Inflammatory macrophage (primary cell): ENCODE measurements around the gene CSPG4.
A peak's percentile ranks its signal among the peaks of the same experiment; 100 is the strongest.

Experiments used
- DNase-seq, 2 donors: peaks; one replicate each; pipeline ENCODE4 v3.0.0-alpha.2; 2020 to 2022

The CSPG4 gene

DNA sequence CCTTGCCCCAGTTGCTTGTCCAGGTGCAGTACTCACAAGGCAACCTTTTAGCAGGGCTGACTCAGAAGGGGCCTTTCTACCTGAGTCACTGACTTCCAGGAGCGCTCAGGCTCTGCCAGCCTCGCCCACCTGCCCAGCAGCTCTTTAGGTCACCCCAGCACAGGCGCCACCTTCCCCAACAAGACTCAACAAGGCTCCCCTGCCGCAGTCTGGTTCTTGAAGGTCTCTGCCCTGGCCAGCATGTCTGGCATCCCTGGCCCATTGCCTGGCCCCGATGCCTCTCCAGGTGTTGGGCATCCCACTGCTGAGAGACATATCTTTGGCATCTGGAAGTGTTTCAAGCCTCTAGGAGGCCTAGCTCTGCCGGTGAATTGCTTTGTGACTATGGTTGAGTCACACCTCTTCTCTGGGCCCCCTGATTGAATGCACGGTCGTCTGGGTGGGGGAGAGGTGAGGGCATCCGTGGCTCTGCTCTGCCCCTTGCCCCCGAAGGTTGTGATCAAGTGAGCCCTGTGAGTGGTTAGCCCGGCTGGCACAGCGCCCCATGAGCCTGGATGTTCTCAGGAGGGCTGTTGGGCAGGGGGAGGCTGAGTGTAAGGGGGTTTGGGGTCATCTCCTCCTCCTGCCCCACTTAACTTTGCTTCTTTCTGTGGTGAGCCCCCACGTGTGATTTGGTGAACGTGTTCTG, 43.3 kb downstream of the CSPG4 start:
- DNase-seq = no peak

DNA sequence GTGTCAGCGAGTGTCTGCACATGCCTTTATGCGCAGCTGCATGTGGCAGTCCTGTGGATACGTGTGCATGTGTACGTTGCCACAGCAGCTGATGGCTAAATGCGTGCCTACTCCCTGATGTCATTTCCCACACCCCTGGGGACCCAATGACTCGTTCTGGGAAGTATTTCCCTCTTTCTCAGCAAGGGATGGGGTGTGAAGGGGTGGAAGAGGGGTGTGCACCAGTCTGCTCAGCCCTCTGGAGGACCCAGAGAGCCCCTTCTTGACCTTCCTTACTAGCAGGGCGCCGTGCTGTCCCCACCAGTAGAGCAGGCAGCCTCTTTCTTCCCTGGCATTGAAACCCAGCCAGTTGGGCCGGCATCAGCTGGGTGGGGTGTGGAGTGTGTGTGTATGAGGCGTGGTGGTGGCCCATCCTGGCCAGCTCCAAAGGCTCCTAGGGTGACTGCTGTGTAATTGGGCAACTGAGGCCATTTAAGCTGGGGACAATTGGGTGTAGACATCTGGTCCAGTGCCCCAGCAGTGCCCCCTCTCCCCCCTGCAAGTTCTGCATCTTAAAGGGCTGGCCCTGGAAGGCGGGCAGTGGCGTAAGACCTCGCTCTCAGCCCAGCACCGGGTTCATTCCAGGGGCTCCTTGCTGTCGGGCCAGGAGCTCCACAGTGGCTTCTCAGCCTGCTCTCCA, 45.7 kb downstream of the CSPG4 start:
- DNase-seq = peak; percentile 55 to 68

DNA sequence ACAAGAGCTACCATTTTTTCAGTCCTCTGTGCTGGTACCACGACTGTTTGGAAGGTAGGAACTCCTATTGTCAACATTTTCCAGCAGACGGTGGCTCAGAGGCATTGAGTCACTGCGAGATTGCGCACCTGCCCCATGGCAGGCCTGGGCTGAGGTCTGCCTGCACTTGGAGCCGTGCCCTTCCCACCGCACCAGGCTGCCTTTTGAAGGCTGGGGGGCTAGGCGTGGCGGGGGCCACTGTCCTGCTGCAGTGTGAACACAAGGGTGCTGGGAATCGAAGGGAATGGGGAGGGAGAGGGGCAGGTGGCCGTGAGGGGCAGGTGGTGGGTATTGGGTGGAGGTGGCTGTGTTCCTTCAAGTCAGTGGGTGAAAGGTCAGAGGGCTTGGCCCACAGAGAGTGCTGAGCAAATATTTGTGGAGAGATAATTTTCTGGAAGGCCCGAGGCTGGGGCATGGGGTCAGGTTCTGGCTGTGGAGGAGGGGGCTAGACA, 48.7 kb downstream of the CSPG4 start:
- DNase-seq = no peak

DNA sequence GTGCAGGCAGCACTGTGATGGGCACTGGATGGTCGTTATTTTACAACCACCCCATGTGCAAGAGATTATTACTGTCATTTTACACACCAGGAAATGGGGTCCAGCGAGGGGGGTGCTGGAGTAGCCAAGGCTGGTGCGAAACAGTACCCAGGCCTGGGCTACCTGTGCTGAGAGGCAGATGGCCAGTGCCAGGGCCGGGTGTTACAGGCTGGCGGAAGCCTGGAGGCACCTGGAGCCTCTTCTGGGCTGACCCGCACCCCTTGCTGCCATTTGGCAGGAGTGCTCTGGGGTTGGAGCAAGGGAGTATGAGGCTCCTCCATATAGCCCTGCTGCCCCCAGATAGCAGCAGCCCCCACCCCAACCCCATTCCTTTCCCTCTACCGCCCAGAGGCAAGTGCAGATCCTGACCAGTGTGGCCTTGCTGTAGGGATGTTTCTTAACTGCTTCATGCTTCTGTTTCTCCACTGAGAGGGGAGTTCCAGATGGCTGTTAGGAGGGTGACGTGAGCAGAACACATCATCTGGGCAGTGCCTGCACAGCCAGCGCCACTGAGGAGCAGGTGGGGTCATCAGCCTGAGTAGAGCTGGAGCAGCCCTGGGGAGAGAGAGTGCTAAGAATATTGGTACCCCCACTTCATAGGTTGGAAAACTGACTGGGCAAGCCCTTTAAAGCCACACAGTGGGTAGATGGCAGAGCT, 49.7 kb downstream of the CSPG4 start:
- DNase-seq = no peak

DNA sequence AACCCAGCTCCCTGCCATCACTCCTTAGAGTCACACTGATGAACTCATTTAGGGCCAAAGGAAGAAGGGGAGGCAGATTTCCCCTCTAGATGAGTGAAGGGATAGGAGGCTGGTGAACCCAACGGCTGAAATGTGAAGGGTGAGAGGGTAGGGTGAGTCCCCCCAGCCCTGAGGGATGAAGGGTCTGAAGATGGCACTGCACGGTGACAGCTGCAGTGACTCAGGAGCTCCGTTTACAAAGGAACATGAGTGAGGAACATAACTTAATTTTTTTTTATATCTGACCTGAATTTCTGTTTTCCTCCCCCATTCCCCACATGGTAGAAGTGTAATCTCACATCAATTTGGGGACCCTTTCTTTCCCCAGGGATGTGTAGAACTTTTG, 50.9 kb downstream of the CSPG4 start:
- no peak for DNase-seq

DNA sequence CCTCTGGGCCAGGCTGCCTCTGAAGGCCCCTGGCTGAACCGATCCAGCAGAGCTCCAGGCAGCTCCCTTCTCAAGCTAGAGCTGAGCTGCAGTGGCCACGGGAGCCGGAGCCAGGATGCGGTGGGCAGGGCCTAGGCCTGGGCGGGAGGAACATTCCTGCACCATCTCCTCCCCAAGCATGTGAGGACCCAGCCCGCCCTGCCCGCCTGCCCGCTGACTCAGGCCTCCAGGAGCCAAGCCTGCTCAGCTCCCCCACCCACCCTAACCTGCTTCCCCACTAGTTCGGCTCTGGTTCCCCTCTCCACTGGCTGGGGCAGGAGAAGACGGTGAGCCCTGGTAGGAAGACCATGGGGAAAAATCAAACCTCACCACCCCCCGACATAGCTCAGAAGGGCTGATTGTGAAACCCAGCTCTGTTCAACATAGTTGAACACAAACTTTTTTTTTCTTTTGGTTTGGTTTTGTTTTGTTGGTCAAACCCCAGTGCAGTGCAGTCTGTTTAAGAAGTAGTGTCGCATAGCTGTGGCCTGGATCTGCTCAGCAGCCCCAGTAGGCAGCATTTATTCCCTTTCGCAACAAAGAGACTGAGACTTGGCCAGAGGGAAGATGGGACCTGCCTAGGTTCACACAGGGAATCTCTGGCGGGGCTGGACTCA, 51.4 kb downstream of the CSPG4 start:
- peak in 1 of 2 donors; percentile 8 for DNase-seq

DNA sequence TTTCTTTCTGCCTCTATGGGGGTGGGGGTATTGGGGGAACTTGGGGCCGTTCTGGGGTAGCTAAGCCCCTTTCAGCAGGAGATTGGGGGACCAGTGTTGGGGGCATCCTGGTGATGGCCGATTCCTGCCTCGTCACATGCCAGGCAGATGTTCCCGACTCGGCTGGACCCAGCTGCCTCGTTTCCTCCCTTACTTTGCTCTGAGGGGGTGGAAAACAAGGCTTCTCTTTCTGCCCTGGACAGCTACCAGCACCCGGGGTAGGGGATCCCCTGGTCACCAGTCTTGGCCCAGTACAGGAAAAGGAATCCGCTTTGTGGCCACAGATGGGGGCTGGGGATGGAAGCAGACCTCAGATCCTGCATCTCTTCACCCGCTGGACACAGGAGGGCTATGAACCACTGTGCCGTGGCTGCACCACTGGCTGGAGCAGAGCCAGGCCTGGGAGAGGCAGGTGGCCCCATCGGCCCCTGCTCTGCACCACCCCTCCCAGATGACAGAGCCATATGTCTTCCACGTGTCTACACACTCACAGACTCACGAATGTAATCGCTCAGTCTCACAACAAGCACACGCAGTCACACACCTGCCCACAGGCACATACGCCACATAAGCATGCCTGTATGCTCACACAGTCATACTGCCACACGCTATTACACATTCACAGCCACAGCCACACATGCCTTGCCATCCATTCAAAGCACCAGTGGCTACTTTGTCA, 52.6 kb downstream of the CSPG4 start:
- no peak for DNase-seq

DNA sequence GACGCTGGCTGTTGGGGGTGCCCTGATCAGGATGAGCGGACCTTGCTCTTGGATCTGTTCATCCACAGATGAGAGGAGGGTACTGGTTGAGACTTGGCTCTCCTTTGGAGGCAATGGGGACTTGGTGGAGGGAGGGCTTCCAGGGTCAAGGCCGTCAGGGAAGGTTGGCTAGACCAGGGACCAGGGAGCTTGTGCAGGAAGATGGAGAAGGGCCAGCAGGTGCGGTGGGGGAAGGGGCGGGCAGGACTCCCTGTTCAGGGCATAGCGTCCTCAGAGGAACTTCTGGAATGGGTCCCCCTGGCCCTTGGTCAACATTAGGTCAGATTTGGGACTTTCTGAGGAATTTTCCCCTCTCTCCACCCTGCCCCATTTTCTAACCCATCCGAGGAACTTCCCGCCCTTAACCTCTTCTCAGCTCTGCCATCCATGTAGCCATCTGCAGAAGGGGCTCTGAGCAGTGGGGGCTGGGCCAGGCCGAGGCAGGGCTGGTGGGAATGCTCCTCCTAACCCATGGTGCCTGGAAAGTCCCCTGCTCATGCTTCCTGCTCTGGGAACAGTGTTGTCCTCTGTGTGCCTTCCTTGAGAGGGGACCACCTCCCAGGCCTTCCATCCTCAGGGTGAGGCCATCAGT, 53.4 kb downstream of the CSPG4 start:
- no peak for DNase-seq

DNA sequence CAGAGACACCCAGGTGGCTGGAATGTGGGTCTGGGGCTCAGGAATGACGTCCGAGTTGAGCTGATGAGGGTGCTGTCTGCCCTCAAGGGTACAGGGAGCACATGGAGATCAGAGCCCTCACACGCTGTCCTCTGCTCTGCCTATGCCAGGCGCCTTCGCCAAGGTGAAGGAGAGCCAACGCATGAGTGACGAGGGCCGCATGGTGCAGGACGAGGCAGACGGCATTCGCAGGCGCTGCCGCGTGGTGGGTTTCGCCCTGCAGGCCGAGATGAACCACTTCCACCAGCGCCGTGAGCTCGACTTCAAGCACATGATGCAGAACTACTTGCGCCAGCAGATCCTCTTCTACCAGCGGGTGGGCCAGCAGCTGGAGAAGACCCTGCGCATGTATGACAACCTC, 55.8 kb downstream of the CSPG4 start:
- DNase-seq = no peak

DNA sequence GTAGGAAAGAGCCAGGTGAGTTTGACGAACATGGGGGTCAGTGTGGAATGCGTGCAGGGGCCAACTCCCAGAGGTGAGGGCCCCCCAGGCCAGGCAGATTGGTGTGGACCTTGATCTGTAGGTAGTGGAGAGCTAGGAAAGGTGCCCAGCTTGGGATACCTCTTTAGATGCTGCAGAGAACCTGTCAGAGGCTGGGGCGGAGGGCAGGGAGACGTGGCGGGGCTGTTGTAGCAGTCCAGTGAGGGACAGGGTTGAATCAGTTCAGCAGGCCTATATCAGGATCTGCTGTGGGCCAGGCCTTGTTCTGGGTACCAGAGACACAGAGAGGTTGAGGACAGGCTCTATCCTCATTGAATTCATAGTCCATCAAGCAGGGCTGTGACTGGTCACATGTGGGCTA, 56.3 kb downstream of the CSPG4 start:
- no peak for DNase-seq

DNA sequence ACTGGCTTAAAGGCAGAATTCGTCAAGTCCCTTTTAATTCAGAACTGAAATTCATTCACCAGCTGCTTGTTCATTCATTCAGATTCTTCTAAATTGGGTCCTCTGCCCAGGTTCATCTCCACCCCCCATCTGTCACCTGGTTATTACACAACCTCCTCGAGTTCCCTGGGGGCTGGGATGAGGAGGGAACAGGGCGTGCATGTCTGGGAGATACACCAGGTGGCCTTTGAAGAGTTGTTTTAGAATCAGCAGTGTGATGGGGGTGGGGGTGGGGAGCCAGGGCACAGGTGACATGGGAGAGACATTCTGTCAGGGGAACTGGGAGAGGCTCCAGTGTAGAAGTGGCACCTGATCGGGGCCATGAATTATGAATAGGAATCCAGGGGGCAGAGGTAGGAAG, 56.7 kb downstream of the CSPG4 start:
- DNase-seq = no peak

DNA sequence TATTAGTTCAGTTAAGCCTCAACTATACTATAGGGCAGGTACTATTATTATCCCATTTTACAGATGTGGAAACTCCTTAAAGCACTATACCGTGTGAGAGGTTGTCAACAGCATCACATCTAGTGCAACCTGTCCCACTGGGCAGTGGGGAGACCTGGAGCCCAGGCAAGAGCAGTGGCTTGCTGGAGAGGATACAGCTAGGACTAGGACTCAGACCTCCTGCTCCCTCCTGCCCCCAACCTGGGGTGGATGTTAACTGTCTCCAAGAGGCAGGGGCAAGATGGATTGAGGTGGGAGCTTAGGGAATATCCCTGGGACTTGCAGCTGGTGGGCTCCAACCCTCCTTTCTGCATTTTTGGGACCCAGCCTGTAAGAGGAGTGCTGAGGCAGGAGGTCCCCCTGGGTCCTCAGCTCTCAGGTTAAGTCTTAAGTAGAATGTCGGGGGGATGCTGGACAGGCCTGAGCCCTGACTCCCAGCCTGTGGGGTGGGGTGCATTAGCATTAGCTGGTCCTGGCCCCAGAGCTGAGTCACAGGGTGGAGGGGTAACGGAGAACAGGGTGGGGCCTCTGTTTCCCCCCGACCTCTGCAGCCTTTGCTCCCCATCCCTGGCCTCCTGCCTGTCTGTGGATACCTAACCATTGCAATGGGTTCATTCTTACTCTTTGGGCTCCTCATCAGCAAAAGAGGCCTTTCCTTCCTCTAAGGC, 58.3 kb downstream of the CSPG4 start:
- DNase-seq = no peak

DNA sequence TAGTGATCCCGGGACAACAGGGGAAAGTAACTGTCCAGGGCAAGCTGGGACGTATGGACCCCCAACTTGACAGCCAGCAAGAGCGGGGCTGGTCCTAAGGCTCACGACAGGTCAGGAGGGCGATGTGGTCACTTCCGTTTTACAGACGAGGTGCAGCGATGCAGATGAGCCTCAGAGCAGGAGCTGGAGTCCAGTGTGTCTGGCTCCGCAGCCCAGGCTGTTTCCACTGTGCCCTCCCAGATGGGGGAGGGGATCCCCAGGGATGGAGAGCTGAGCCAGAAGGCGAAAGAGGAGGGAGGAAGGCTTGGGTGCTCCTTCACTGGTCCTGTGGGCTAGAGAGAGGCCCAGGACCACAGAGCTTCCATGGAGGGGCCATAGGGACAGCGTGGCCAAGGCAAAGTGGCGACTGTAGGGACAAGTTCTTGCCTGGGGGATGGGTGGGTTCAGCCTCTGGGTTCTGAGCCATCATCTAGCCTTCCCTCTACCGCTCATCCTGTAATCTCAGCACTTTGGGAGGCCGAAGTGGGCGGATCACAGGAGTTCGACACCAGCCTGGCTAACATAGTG, 59.2 kb downstream of the CSPG4 start:
- DNase-seq = no peak

DNA sequence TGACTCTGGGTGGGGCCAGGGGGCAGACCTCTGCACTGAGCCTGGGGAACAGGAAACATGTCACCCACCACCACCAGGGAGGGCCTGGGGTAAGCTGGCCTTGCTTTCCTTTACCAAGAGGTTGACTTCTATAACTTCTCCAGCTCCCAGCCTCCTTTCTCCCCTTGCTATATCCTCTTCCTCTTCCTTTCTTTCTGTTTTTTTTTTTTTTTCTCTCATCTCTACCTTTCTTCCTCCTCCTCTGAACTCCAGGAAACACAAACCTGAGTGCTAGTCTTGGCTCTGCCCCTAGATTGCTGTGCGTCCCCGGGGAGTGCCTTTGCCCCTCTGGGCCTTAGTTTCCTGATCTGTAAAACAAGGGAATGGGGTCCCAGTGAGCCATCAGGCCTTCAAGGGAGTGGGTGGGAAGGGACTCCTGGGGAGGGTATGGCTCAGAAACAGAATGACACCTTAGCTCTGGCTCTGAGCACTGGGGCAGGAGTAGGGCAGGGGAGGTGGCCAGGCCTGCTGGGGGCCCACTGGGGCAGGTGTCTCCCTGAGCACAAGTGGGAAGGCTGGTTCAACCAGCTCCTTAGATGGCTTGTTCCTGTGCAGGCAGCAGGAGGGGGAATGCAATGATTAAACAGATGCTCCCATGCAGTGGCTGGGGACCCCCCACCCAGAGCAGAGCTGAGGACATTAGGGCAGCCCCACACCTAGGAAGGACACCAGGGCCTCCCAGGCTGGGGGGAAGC, 60.7 kb downstream of the CSPG4 start:
- DNase-seq = no peak

DNA sequence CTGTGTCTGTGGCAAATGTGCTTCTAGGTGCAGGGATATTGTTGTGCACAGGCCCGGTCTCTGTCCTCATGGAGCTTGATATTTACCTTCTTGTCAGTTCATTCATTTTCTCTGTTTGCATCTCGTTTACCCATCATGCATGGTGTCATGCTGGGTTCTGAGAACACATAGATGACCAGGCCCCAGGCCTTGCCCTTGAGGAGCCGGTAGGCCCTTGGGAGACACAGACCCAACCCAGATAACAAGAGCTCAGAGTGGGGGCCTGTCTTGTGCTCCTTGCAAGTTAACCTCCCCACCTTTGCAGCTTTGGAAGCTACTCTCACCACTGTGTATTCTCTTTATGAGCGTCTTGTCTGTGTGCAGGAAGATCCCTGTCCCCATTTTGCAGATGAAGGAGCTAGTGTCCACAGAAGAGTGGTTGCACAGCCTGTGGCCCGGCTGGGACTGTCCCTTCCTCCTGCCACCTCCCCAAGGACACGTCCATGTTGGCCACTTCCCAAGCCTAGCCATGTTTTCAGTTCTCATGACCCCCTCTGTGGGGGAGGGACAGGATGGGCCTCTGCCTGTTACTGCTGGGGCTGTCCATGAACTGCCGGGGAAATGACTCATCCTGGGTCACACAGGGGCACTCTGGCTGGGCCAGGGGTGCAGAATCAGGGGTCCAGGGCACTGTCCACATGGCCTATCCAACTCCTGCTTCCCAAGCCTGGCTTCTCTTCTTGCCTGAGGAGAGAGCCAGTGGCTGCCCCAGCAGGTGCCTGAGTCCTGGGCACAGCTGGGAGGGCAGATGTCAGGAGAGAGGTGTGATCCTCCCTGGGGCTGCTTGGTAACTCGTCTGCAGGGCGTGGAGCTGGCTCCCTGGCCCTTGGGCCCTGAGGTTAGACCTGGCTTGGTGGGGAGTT, 61.5 kb downstream of the CSPG4 start:
- DNase-seq = peak; percentile 42 to 56

DNA sequence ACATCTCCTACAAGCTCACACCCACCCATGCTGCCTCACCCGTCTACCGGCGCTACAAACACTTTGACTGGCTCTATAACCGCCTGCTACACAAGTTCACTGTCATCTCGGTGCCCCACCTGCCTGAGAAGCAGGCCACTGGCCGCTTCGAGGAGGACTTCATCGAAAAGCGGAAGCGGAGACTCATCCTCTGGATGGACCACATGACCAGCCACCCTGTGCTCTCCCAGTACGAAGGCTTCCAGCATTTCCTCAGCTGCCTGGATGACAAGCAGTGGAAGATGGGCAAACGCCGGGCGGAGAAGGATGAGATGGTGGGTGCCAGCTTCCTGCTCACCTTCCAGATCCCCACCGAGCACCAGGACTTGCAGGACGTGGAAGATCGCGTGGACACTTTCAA, 62.8 kb downstream of the CSPG4 start:
- no peak for DNase-seq

DNA sequence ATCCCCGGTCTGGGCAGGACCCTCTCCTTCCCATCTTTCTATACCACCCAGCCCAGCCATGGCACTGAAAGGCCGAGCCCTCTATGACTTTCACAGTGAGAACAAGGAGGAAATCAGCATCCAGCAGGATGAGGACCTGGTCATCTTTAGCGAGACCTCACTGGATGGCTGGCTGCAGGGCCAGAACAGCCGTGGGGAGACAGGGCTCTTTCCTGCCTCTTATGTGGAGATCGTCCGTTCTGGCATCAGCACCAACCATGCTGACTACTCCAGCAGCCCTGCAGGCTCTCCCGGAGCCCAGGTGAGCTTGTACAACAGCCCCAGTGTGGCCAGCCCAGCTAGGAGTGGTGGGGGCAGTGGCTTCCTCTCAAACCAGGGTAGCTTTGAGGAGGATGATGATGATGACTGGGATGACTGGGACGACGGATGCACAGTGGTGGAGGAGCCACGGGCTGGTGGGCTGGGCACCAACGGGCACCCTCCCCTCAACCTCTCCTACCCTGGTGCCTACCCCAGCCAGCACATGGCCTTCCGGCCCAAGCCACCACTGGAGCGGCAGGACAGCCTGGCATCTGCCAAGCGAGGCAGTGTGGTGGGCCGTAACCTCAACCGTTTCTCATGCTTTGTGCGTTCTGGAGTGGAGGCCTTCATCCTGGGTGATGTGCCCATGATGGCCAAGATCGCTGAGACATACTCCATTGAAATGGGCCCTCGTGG, 63.4 kb downstream of the CSPG4 start:
- no peak for DNase-seq

DNA sequence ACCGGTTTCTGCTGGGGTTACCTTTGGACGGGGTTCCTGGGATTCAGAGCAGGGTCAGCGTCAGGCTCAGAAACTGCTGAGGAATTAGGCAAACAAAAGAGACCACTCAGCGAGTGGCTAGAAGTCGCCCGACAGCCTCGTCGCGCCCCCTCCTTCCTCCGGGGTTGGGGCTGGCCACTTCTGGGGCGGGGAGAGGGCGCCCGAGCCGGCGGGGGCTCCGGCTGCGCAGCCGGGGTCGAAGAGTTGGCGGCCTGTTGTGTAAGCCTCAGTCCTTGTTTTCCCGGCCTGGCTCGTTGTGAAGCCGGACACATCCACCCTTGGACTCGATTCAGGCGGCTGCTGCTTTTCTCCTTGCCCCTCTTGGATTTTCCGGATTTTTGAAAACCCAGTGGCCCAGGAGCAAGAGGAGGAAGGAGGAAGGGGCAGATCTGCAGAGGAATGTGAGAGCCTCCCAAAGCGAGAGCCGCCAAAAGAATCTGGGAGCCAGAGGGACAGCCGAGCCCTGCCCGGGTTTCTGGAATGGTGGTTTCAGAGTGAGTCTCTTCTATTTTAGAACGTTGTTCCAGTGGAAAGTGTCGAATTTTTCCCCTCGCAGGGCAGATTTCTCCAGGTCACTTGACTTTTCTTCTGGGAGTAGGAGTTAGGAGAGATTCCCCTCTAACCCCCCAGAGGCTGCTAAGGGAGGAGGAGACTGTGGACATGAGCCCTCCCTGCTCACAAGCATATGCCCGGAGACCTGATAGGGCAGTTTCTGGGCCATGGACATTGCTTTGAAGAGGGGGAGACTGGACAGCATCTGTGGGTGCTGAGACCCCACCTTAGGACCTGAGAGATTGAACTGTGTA, 64.3 kb downstream of the CSPG4 start:
- DNase-seq = peak in 1 of 2 donors; percentile 24
